GM18867 (cell line): ENCODE results near the gene AP1M1.
"Not testable (repeated sequence)": the region's sequence is repeated elsewhere in the genome, so short reads cannot be mapped to it uniquely, and the experiment has no call there.

Experiments used
- ATAC-seq: cut with Tn5 transposase; IDR thresholded peaks from one replicate; pipeline ENCODE4 v1.9.1; 2021; ENCODE audit warnings: mild to moderate bottlenecking, moderate library complexity; ENCODE audit not compliant: unreplicated experiment

AP1M1 gene

DNA sequence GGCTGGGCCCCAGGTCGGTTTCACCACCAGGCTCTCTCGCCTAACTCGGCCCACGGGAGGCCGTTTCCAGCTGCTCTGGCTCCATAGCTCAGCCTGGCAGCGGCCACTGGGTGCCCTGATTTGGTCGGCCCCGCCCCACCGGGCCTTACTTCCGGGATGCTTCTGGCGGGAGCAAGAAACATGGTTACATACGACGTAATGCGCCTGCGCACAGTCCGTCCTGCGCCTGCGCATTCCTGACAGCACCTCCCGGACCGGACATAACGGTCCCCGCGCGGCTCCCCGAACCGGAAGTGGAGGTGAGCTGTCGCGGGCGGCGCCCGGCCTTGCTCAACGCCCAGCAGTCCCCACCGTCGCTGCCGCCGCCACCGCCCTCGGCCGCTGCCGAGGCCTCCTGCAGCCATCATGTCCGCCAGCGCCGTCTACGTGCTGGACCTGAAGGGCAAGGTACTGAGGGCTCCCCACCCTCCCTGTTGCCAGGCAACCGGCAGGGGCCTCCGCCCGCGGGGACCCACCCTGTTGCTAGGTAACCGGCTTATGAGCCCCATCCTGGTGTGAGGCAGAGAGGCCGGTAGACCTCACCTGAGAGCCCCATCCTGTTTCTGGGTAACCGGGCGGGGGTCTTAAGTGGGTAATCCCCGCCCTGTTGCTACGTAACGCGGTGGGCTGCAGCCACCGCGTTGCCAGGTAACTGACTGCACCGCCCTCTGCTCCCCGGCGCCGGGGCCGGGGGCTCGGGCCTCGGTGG, at the start of gene AP1M1:
Gene AP1M1, plus strand, starts transcription at position 290 of the 748 bp plus-strand sequence. Its CDS starts 116 bp downstream, at position 406.
- ATAC-seq: peak; percentile 86

DNA sequence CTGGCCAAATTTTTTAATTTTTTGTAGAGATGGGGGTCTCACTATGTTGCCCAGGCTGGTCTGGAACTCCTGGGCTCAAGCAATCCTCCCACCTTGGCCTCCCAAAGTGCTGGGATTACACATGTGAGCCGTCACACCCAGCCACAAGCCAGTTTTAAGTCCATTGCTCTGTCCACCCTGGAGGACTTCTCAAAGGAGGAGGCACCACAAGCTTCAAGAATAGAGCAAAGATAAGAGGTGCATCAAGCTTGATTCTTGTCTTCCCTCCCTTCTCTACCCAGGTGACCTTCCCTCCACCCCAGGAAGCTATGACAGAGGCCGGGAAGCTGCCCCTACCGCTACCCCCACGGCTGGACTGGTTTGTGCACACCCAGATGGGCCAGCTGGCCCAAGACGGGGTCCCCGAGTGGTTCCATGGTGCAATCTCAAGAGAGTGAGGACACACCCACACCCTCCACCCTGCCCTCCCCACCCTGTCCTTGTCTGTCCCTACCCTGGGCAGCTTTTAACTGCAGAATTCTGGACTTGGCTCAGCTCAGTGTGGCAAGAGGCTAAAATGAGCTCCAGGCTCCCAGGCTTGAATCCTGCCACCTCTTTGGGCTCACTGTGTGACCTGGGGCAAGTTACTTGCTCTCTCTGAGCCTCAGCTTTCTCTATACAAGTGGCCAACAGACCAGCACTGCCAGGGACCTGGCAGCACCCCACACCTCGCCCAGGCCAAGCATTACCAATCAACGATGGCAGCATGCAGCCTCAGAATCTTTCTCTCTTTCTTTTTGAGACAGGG, 49.1 kb upstream of the AP1M1 start:
- ATAC-seq: no peak

DNA sequence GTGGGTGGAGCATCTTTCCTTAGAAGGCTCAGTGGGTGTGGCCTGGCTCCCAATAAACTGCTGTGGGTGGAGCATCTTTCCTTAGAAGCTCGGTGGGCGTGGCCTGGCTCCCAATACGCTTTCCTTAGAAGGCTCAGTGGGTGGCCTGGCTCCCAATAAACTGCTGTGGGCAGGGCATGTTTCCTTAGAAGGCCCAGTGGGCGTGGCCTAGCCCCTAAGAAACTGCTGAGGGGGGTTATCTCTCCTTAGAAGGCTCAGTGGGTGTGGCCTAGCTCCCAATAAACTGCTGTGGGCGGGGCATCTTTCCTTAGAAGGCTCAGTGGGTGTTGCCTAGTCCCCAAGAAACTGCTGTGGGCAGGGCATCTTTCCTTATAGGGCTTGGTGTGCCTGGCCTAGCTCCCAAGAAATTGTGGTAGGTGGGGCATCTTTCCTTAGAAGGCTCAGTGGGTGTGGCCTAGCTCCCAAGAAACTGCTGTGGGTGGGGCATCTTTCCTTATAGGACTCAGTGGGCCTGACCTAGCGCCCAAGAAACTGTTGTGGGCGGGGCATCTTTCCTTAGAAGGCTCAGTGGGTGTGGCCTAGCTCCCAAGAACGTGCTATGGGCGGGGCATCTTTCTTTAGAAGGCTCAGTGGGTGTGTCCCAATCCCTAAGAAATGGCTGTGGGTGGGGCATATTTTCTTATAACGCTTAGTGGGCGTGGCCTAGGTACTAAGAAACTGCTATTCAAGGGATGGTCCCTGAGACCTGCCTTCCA, 44.0 kb upstream of the AP1M1 start:
- ATAC-seq: no peak

- no peak for ATAC-seq
Measured at GRCh38 chr19:16154557-16154956, 43.2 kb upstream of the AP1M1 start.

DNA sequence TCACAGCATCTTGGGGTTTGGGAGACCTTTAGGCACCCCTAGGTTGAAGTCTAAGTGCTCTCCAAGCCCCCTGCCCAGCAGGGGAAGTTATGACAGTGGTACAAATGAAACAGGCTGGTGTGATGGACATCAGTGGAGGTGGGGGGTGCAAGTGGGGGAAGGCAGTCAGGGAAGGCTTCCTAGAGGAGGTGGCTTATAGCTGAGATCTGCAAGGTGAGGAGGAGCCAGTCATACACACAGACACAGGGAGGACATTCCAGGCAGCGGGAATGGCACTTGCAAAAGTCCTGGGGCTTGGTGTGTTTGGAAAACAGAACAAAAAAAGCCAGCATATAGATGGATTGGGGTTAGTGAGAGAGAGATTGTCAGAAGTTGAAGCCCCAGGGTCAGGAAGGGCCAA, 42.6 kb upstream of the AP1M1 start:
- ATAC-seq: no peak

- ATAC-seq: no peak
Measured at GRCh38 chr19:16156904-16157303, 40.8 kb upstream of the AP1M1 start.

- ATAC-seq: no peak
Measured at GRCh38 chr19:16157601-16158000, 40.1 kb upstream of the AP1M1 start.

GRCh38 chr19:16159655-16160054, 38.1 kb upstream of the AP1M1 start:
- ATAC-seq: no peak

- no peak for ATAC-seq
Measured at GRCh38 chr19:16160445-16160942, 37.2 kb upstream of the AP1M1 start.

DNA sequence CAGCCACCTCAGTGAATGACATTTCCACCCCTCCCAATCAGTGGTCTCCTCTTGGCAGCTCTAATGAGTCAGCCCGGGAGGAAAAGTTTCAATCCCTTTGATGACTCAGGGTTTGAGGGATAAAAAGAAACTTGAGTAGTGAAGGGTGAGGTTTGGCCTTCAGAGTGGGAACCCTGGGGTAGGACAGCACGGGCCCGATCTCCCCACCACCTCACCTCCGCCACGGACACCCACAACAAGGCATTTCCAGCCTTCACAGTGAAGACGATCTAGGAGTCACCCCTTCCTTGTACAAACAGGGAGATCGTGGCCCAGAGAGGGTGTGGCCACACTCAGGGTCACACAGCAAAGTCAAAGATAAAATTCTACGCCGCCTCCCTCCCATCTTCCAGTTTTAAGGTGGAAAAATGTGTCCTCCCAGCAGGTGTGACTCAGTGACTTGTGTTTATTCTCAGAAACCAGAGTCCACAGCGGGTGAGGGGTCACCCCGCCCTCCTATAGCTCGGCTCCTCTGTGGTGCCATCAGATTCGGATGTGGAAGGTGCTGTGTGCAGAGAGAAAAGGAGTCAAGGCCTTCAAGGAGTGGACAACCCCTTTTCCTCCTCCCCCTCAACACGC, 36.7 kb upstream of the AP1M1 start:
- no peak for ATAC-seq

DNA sequence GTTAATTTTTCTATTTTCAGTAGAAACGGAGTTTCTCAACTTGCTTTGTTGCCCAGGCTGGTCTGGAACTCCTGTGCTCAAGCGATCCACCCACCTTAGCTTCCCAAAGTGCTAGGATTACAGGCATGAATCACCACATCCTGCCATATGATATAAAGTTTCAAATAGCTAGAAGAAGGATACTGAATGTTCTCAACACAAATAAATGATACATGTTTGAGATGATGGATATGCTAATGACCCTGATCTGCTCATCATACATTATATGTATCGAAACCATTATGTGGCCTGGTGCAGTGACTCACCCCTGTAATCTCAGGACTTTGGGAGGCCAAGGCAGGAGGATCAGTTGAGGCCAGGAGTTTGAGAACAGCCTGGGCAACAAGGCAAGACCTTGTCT, 35.9 kb upstream of the AP1M1 start:
- no peak for ATAC-seq

DNA sequence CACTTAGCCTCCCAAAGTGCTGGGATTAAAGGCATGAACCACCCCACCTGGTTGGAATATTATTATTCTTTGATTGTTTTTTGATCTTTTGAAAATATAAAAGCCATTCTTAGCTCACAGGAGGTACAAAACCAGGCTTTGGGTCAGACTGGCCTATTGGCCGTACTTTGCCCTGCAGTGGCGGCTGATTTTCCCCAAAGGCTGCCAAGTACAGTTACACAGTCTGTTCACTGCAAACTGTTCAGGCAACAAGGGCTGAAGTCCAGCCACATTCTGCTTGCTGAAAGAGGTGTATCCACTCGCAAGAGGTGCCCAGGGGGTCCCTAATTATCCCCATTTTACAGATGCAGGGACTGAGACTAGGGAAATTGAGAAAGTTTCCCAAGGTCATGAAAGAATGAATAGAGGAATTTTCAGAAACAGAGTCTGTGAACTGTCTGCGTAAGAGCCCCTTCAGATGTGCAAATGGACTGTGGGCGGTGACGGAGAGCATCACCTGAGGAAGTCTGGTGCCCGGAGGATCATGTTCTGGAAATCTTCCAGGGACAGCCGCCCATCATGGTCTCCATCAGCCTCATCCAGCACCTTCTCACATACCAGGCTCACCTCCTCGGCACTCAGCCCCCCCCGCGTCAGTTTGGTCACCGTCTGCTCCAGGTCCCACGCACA, 33.4 kb upstream of the AP1M1 start:
- ATAC-seq: no peak

GRCh38 chr19:16166417-16166816, 31.3 kb upstream of the AP1M1 start:
- no peak for ATAC-seq

- no peak for ATAC-seq
Measured at GRCh38 chr19:16167055-16167454, 30.7 kb upstream of the AP1M1 start.

DNA sequence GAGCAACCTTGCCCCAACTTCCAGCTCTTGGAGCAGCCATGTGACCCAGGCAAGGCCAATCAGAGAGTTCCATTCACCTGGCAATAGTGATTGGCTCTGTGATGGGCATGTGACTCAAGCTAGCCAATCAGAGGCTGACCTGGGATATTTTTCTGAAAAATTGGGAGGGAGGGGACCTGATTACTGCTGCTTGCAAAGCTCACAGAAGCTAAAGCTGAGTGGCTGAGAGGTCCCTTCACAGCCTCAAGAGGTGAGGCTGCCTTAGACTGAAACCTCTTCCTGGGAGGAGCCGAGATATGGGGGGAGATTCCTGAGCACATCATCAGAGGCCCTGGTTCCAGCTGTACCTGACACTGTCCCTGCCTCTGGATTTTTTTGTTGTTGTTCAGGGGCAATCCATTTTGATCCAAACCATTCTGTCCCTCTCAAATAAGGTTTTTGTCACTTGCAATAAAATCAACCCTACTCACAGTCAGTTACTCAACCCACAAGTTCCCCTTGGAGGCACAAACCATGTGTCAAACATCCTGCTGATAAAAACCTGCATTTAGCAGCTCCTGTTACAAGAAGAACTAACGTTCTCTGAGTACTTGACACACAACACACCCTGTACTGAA, 29.1 kb upstream of the AP1M1 start:
- ATAC-seq: no peak

DNA sequence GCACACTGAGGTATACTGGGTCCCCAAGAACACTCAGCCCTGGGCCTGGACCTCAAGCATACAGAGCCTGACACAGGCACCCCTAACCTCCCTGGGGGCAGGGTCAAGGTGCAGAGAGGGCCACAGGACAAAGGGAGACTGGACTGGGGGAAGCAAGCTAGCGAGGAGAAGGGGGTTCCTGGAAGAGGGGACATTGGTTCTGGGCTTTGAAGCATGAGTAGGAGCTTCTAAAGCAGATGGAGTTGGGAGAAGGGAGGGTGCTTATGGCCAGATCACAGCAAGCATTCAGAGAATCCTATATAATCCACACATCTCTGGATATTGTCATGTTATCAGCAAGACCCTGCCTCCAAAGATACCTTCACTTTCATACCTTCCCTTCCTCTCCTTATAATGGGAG, 27.6 kb upstream of the AP1M1 start:
- no peak for ATAC-seq

DNA sequence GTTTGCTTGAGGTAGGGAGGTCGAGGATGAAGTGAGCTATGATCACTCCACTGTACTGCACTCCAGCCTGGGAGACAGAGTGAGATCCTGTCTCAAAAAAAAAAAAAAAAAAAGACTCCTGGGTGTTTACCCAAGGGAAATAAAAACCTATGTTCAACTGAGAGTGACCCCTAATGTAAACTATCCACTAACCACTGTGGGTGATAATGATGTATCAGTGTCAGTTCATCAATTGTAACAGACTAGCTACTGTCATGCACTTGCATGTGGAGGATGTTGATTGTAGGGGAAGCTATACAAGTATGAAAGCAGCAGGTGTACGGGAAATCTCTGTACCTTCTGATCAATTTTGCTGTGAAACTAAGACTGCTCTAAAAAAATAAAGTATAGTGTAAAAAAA, 21.8 kb upstream of the AP1M1 start:
- ATAC-seq: peak; percentile 43

DNA sequence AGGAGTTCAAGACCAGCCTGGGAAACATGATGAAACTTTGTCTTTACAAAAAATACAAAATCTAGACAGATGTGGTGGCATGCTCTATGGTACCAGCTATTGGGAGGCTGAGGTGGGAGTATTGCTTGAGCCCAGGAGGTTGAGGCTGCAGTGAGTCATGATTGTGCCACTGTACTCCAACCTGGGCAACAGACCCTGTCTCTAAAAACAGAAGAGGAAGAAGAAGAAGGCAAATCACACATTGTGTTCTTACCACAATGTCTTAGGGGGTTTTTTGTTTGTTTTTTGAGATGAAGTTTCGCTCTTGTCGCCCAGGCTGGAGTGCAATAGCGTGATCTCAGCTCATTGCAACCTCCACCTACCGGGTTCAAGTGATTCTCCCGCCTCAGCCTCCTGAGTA, 18.8 kb upstream of the AP1M1 start:
- not testable (repeated sequence) for ATAC-seq

DNA sequence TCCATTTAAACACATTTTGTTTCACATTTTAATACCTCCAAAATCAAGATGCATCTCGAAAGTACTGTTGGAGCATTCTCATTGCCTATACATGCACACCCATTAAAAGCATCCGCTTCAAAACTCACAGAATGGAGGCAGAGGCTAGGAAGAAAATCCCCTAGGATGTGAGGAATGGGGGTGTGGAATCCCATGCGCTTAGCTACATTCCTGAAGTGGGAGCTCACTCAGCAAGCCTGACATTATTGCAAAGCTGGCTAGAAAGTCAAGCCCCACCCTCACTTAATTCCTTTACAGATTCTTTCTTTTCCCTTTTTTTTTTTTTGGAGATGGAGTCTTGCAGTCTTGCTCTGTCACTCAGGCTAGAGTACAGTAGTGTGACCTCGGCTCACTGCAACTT, 17.1 kb upstream of the AP1M1 start:
- ATAC-seq: no peak

GRCh38 chr19:16184665-16185122, 13.0 kb upstream of the AP1M1 start:
- ATAC-seq: no peak
